Activated effector memory CD4-positive, alpha-beta T cell treated with Interleukin-2 at 50 U/mL for 16 hours (primary cell): ENCODE measurements around the gene SH3BP1.
"Not testable (repeated sequence)": the region's sequence is repeated elsewhere in the genome, so short reads cannot be mapped to it uniquely, and the experiment has no call there.

ENCODE experiments used
- DNase-seq: peaks from one replicate; pipeline ENCODE4 v3.0.0-alpha.2; 2020

The SH3BP1 gene, protein sequence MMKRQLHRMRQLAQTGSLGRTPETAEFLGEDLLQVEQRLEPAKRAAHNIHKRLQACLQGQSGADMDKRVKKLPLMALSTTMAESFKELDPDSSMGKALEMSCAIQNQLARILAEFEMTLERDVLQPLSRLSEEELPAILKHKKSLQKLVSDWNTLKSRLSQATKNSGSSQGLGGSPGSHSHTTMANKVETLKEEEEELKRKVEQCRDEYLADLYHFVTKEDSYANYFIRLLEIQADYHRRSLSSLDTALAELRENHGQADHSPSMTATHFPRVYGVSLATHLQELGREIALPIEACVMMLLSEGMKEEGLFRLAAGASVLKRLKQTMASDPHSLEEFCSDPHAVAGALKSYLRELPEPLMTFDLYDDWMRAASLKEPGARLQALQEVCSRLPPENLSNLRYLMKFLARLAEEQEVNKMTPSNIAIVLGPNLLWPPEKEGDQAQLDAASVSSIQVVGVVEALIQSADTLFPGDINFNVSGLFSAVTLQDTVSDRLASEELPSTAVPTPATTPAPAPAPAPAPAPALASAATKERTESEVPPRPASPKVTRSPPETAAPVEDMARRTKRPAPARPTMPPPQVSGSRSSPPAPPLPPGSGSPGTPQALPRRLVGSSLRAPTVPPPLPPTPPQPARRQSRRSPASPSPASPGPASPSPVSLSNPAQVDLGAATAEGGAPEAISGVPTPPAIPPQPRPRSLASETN

DNA sequence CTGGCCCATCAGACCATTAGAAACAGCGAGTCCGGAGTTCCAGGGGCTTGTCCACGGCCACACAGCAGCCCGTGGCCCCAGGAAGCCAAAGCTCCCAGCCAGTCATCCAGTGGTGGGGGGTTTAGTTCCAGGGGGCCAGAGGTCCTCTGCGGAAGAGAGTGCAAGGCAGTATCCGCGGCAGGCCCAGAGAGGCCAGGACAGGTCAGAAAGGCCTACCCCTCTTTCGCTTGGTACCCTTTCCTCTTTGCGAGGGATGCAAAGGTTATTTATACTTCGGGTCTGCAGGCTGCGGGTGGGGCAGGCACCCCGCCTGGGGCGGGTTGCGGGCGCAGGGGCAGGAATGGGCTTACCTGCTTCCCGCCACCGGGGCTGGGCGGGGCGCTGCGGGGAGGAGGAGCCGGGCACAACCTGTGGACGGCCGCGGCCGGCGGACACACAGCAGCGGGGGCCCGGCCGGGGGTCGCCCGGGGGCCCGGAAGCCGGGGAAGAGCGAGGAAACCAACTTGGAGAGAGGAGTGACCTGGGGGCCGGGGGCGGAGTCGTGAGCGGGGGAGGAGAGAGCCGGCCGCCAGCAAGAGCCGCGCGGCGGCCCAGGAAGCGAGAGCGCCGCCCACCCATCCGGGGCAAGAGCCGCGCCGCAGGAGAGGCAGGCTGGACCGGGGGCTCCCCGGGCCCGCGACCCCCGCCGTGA, at the start of gene SH3BP1:
TSS of gene SH3BP1 (plus strand) at position 600 of the 691 bp plus-strand sequence. CDS start 119 bp downstream, outside the sequence.
- DNase-seq = no peak

DNA sequence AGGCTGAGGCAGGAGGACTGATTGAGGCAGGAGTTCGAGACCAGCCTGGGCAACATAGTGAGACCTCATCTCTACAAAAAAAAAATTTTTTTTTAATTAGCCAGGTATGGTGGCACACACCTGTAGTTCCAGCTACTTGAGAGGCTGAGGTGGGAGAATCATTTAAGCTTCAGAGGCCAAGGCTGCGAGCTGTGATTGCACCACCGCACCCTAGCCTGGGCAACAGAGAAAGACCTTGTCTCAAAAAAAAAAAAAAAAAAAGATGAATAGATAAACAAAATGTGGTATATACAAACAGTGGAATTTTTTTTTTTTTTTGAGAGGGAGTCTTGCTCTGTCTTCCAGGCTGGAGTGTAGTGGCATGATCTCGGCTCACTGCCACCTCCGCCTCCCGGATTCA, 48.4 kb upstream of the SH3BP1 start:
- not testable (repeated sequence) for DNase-seq

DNA sequence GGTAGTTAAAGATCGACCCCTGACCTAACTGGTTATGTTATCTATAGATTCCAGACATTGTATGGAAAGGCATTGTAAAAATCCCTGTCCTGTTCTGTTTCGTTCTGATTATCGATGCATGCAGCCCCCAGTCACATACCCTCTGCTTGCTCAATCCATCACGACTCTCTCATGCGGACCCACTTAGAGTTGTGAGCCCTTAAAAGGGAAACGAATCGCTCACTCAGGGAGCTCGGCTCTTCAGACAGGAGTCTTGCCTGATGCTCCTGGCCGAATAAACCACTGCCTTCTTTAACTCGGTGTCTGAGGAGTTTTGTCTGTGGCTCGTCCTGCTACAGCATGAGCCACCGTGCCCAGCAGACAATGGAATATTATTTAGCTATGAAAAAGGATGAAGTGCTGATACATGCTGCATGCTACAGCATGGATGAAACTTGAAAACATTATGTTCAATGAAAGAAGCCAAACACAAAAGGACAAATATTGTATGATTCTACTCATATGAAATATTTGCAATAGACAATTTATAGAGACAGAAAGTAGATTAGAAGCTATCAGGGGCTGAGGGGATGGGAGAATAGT, 47.6 kb upstream of the SH3BP1 start:
- DNase-seq = no peak

DNA sequence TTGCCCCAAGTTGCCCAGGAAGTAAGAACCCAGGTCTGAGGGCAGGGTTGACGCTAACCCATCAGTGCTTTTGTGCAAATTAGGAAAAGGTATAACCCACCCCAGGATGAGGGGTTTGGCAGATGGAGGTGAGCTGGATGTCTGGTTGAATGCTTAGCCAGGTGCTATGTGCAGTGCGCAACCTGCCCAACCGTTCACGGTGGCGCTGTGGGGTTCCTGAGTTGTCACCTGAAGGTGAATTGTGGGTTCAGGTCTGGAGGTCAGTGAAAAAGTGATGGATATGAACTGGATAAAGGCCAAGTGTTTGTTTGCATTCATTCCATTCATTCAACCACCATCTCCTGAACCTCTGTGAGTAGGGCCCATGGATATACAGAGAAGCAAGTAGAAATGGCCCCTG, 45.2 kb upstream of the SH3BP1 start:
- no peak for DNase-seq

DNA sequence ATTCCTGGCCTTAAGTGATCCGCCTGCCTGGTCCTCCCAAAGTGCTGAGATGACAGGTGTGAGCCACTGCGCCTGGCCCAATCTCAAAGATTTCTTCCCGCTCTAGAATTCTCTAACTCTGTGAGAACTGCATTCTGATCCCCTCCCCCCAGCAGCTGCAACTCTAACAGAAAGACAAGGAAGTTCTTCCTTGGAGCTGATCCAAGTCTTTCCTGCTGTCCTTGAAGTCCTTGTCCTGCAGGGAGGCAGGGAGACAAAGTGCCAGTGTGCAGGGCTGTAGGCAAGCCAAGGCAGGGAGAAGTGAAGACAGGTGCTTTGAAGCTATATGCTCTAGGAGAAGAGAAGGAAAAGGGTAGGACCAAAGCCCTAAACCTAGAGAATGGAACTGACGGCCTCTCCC, 40.3 kb upstream of the SH3BP1 start:
- DNase-seq = no peak

DNA sequence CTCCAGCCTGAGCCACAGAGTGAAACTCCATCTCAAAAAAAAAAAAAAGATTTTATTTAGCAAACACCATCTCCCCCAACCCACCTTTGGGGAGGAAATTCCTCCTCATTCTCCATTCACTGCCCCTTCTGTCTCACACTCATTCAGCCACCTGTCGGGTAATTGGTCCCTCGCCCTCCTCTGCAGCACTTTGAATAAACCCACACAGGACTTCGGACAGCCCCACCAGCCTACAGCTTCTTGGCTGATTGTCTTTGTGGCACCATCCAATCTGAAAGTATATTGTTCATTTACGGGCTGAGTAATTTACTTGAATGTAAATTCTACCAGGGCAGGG, 38.3 kb upstream of the SH3BP1 start:
- no peak for DNase-seq

DNA sequence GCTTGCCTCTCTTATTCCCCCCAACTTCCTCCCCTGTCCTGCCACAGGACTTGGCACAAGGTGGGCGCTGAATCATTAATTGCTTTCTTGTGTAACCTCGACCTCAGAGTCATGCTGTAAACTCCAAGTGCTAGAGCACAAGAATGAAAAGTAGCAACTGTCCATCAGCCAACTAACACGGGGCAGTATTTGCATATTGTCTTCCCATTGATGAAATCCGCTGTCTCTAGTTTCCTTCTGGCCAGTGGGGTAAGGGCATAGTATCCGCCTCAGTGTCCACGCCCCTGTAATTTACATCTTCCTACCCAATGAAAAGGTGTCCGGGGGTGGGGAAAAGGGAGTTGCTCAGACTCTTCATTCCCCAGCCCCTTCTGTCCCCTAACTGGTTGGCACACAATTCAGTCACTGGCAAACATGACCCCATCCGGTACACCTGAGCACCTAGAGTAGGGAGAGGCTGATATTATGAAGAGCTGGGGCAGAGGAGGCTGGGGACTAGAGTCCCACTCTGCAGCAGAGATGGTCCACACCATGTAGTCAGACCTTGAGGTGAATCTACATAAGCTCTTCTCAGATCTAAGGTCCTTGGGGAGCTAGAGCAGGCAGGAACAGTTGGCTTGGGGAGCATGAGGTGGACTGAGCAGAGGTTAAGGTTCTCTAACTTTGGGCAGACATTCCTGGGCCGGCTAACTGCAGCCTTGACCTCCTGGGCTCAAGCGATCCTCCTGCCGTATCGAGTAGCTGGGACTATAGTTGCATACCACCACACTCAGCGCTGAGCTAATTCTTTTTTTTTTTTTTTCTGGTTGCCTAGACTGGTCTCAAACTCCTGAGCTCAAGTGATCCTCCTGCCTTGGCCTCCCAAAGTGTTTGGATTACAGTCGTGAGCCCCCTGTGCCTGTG, 37.7 kb upstream of the SH3BP1 start:
- DNase-seq = no peak

DNA sequence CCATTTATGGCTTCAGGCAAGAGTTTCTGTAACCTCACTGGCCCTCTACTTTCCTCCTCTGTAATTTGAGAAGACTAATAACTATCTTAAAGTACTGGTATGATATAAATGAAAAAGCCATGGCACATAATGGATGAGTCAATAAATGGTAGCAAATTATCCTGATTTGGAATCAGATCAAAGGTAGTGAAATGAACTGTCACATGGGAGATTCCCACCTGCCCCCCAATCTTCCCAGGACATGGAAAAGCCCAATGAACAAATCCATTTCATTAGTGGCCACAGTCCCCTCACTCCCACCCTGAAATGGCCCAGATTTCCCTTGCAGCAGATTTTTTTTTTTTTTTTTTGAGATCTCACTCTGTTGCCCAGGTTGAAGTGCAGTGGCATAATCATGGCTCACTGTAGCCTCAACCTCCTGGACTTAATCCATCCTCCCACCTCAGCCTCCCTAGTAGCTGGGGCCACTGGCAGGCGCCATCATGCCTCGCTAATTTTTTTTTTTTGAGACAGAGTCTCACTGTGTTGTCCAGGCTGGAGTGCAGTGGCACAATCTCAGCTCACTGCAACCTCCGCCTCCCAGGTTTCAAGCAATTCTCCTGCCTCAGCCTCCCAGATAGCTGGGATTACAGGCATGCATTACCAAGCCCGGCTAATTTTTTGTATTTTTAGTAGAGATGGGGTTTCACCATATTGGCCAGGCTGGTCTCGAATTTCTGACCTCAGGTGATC, 36.8 kb upstream of the SH3BP1 start:
- DNase-seq = not testable (repeated sequence)

DNA sequence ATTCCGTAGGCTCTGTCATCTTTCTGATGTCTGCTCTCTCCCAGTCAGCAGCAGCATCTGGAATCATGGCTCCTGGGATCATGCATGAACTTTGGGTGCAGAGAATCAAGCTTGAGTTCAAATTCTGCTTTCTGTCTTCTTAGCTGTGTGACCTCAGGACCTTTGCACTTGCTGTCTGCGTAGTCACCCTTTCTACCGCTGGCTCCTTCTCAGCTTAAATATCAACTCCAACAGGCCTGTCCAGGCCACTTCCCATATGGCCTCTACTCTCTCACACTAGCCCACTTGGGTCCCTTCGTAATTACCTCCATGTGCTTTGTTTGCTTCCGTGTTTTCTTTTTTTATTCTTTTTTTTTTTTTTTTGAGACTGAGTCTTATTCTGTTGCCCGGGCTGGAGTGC, 35.4 kb upstream of the SH3BP1 start:
- DNase-seq = no peak

DNA sequence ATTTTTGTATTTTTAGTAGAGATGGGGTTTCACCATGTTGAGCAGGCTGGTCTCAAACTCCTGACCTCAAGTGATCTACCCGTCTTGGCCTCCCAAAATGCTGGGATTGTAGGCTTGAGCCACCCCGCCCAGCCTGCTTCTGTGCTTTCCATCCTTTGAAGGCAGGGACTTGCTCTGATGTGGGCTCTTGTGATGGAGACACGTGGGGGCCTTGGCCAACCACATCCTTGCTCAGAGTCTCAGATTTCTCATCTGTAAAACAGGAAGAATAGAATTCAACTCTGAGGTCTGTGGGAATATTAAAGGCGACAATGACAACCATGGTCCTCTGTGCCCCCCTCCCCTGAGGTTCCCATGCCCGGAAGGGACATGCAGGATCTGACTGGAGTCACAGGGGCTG, 34.6 kb upstream of the SH3BP1 start:
- peak; percentile 49 for DNase-seq

DNA sequence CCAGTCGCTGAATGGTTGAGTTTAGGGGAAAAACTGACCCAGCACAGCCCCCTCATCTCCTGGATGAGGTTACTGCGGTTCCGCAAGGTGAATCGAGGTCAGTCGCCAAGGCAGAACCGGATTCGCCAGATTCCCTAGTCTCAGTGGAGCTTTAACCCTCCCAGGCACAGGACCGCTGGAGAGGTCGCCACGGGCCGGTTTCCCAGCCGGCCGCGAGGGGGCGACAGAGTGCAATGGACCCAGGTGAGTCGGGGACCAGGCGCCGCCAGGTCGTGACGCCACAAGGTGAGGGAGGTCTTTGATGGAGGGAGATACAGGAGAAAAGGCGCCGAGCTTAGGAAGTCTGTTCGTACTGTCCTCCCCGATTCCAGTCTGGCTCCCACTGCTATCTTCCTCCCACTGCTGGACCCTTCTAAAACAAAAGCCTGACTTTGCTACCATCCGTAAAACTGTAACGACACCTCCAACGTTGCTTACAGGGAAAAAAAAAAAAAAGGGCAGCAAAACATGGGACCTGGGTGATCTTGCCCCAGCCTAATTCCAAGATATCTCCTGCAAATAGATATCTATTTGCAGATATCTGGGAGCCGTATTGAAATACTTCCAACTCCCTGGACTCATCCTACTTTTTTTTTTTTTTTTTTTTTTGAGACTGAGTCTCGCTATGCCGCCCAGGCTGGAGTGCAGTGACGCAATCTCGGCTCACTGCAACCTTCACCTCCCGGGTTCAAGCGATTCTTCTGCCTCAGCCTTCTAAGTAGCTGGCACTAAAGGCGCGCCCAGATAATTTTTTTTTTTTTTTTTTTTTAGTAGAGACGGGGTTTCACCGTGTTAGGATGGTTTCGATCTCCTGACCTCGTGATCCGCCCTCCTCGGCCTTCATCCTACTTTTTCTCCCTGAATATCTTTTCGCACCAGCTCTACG, 32.2 kb upstream of the SH3BP1 start:
- peak; percentile 82 for DNase-seq

DNA sequence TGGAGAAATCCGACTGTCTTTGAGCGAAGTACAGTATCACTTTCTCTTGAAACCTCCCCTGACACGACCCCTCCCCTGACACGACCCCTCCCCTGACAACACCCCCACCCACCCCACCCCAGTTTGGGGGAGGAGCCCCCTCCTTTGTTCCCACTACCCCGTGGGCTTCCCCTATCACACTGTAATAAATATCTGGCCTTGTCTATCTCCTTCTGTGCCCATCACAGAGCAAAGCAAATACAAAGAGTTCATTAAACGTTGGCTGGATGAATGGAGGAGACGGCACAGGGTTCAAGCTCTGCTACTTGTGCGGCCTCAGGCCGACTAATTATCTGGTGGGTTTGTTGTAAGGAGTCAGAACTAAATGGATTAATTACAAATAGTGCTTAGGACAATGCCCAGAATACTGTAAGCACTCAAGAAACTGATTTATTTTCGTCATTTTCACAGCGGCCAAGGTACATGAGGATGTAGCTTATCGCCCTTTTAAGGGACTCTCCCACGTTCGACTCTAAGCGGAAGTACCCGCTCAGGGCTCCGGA, 31.5 kb upstream of the SH3BP1 start:
- DNase-seq = no peak

DNA sequence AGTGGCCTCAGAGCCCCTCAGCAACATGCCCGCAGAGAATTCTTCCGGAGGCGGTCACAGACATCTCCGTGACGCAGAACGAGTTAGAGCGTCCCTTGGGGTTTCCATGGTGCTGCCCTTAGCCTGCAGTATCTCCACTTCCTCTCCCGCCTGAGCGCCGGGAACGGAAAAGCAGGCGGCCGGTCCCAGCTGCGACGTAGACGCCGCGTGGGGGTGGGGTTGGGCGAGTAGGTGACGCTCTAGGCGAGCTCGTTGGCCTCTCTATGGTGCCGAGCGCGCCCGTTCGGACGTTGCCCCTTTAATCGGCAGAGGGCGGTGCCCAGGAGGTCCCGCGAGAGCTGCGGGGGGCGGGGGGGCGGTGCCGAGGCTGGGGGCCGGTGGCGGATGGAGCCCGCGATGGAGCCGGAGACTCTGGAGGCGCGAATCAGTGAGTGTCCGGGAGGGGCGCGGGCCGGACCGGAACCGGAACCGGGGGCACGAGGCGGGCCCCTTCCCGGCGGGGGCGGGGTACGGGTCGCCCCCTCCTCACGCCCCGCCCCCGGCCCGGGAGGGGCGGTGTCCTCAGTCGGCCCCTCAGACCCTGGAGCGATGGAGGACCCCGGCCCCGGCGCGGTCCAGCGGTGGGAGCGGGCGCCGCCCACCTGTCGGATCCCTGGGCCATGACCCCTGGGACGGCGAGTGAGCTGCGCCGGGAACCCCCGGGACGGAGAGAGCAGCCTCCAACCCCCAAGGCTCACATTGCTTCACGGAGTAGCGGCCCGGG, 30.8 kb upstream of the SH3BP1 start, which contains the start of gene GGA1:
TSS of gene GGA1 (plus strand) at position 358 of the 763 bp plus-strand sequence. CDS start at position 385, 27 bp downstream.
- peak; percentile 92 for DNase-seq

DNA sequence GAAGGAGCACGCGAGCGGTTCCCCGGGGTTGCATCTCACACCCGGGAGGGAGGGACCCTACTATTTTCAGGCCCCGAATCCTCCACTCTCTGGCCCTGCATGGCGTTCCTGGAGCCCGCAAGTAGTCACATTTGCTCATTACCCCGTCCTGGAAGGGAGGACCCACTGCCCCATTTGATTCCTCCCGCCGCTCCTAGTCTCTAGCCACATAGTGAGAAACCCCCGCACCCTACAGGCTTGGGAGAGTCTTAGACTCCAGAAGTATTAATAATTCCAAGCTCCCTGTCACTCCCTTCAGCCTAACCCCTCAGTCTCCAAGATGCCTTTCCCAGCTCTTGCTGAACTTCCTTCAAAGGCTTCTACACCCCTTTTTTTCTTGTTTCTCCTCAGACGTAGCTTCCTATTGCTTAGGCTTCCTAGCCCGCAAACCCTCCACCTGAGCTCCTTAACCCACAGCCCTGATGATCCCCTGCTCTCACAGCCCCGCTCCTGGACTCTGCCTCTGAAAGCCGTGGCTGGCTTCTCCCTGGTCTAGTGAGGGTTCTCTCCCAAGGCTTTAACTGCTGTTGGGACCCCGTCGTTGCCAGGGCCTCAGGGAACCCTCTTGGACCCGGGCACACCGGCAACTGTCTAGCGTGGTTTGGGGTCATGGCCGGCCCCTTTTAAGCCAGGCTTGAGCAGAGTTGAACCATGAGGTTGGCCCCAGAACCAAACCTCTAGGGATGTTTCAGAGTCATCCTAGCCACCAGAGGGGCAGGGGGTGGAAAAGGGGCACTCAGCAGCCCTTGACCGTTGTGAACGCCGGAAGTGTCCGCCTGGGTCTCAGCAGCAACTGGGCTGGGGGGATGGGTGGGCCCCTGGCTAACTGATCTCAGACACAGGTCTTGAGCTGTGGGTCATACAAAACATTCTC, 30.0 kb upstream of the SH3BP1 start:
- DNase-seq = no peak

DNA sequence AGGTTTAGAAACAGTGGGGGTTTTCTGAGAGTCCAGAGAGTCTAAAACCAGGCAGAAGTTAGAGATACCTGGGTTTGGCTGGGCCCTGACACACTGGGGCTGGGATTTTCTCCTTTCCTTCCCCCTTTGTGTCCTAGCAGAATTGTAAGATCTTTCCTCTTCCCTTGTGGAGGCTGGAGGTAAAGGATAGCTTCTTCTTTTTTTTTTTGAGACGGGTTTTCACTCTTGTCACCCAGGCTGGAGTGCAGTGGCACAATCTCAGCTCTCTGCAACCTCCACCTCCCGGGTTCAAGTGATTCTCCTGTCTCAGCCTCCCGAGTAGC, 29.4 kb upstream of the SH3BP1 start:
- not testable (repeated sequence) for DNase-seq

DNA sequence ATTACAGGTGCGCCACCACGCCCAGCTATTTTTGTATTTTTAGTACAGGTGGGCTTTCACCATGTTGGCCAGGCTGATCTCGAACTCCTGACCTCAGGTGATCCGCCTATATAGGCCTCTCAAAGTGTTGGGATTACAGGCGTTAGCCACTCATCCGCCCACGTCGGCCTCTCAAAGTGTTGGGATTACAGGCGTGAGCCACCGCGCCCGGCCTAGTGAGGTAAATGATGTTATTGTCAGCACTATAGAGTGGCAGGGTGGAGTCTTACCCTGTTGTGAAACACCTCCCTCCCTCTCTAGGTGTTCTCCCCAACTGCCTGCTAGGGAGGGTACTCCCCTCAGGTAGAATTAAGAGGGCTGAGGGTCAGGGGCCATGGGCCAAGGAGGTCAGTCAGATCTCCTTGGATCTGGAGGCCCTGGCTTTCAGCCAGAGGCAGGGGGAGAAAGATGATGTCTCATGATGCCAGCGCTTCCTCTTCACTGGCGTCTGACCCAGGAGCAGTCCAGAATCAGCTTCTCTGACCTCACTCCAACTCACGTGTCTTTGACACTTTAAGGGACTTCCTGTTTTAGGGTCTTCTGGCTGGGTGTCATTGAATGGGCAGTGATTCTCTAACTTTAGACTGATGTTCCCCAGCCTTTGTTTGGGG, 28.9 kb upstream of the SH3BP1 start:
- no peak for DNase-seq

DNA sequence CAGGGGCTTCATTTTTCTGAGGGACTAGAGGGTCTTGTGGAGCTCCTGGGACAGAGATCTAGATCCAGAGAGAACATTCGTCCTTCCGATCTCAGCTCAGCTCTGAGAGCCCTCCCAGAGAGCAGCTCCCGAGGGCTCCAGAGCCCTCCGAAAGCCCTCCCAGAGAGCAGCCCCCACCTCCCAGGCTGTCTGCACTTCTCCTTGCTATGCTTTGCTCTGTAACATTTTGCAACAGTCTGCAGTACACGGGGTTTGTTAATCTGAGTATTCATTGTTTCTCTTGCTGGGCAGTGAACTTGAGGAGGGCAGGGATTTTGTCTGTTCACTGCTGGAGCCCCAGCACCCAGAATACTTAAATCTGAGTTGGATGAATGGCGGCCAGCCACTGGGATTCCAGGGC, 28.3 kb upstream of the SH3BP1 start:
- DNase-seq = no peak
